Psoas muscle (tissue), 8 donors: ENCODE results near the gene MRPS5. TPM values are rescaled to one million over a fixed set of nuclear protein-coding genes. Genes with fewer than 3 reads are reported as not detected.

Experiments used
- ATAC-seq, 4 donors: fragments of 200-7000 bp; cut with Tn5 transposase; one replicate each; pipeline ENCODE4 v1.9.1; 2020; ENCODE audit warnings: moderate library complexity in 3 of 4, mild to moderate bottlenecking in 2 of 4
- DNase-seq, 2 donors: peaks; one replicate each; pipeline ENCODE4 v3.0.0-alpha.2; 2020
- H3K27ac ChIP-seq: fragments of 200-600 bp; one replicate; pipeline ENCODE4 v1.8.0; 2022
- H3K27me3 ChIP-seq, 3 donors: fragments of 200-600 bp in 1 of 3; one replicate each; pipeline versions ENCODE4 v1.6.1 to v1.8.0; 2013 to 2022; ENCODE audit warnings: low read length in 2 of 3, mild to moderate bottlenecking in 2 of 3, moderate library complexity in 1 of 3; ENCODE audit not compliant: insufficient read depth in 3 of 3
- H3K36me3 ChIP-seq, 2 donors: fragments of 200-600 bp in 1 of 2; one replicate each; pipeline versions ENCODE4 v1.6.1 to v1.8.0; 2013 to 2022; ENCODE audit warnings: low read depth in 1 of 2, mild to moderate bottlenecking in 1 of 2, moderate library complexity in 1 of 2; ENCODE audit not compliant: insufficient read depth in 1 of 2
- H3K4me1 ChIP-seq: fragments of 200-600 bp; one replicate; pipeline ENCODE4 v1.8.0; 2022
- H3K4me3 ChIP-seq: fragments of 200-600 bp; one replicate; pipeline ENCODE4 v1.8.0; 2022; ENCODE audit warnings: mild to moderate bottlenecking
- H3K9me3 ChIP-seq: fragments of 200-600 bp; one replicate; pipeline ENCODE4 v1.8.0; 2022
- CTCF ChIP-seq: fragments of 200-600 bp; IDR thresholded peaks from one replicate; pipeline ENCODE4 v1.8.0; 2022; ENCODE audit warnings: antibody characterized with exemption
- WGBS, 3 donors: extraction: QIAGEN DNeasy Blood & Tissue Kit; methylation state at CpG; one replicate each; pipeline versions ENCODE4 v1.1.6 to v1.1.7; 2013; 5-methylcytosine and 5-hydroxymethylcytosine counted together
- intact Hi-C, 2 donors: fragments of 100-400 bp; cut with DNase I; formaldehyde crosslinking; loops; one replicate each; pipeline versions ENCODE4 v1.11.0 to v1.14.2; 2022
- polyA plus RNA-seq, 3 donors: library from polyadenylated mRNA; stranded (reverse); fragments of 200-250 nt; gene quantifications; one replicate each; pipeline ENCODE4 v1.2.3, GENCODE V29; 2013
- total RNA-seq, 4 donors: library from RNA; stranded (reverse); fragmentation: NEBNext Ultra II Directional in 2 of 4; extraction: Animal tissue kit (Norgen Biotek cat#: 25700) in 2 of 4; gene quantifications; one replicate each; pipeline versions ENCODE4 v1.2.1 to v1.2.4, GENCODE V29; 2021 to 2023
- donor health status: healthy with polysubstance abuse.
- donor health status: DM: no; HTN: no; CAD: no; lungs with moderate emphysema.
- donor health status: Bipolar disorder and iron deficiency.
- donor health status: healthy.
- donor health status: DM: yes; HTN: yes; CAD: no.
- donor health status: DM: no; HTN: no; CAD: no.
- donor health status: DM: no; HTN: no; CAD: no.
- donor health status: DM: yes; HTN: yes; CAD: no.

Gene MRPS5
- total and polyA plus RNA-seq, 7 donors = 45.6 to 180 (median 79.0) TPM

DNA sequence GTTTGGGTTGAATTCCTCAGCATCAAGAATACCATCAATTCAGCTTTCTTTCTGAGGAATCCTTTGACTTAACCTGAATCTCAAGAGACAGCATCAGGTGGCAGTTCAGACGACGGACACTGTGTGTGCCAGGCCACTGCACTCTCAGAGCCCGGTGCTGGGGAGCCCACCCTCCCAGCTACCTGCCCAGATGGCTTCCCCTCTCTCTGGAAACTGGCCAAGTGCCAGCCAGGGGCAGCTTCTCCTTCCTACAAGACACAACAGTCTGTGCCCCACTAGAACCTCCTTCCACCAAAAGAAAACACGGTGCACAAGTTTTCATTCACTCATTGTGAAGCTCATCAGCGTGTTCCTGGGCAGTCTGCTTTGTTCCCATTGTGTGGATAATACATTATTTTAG lies 67.6 kb downstream of the MRPS5 start:
- Histone ChIP-seq H3K36me3 (no peaks in the 10 kb centered on the region), H3K27ac (no peak overlapping the region), H3K9me3 (no peaks in the 10 kb centered on the region), H3K4me1 (no peaks in the 10 kb centered on the region), H3K4me3 (no peak overlapping the region), H3K27me3 (peaks cover 0 to 12% (median 5%) of the 10 kb centered on the region in 3 donors)
- DNase-seq = peak in 1 of 2 donors; percentile 44
- WGBS, 3 donors = 57 to 61% (median 58%) methylated on average over 5 of the region's 5 CpGs
- ATAC-seq = no peak
- TF ChIP-seq CTCF = no peak
- intact Hi-C loops = no loop called here

DNA sequence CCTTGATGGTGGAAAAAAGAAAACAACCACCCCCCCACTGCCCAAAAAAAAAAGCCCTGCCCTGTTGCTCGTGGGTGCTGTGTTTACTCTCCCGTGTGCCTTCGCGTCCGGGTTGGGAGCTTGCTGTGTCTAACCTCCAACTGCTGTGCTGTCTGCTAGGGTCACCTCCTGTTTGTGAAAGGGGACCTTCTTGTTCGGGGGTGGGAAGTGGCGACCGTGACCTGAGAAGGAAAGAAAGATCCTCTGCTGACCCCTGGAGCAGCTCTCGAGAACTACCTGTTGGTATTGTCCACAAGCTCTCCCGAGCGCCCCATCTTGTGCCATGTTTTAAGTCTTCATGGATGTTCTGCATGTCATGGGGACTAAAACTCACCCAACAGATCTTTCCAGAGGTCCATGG lies 68.1 kb downstream of the MRPS5 start:
- peak in 1 of 2 donors; percentile 8 for DNase-seq
- H3K9me3 ChIP-seq = no peaks in the 10 kb centered on the region
- intact Hi-C loops = no loop called here
- H3K4me1 ChIP-seq = no peaks in the 10 kb centered on the region
- no peak overlapping the region for H3K27ac ChIP-seq
- peak; percentile 6 for TF ChIP-seq CTCF
- peaks cover 0 to 12% (median 5%) of the 10 kb centered on the region in 3 donors for H3K27me3 ChIP-seq
- no peaks in the 10 kb centered on the region for H3K36me3 ChIP-seq
- no peak overlapping the region for H3K4me3 ChIP-seq
- peak in 1 of 4 donors; percentile 35 for ATAC-seq
- WGBS, 3 donors = 47 to 56% (median 49%) methylated on average over 11 of the region's 11 CpGs

- Histone ChIP-seq H3K27me3 (peaks cover 0 to 12% (median 5%) of the 10 kb centered on the region in 3 donors), H3K36me3 (no peaks in the 10 kb centered on the region), H3K27ac (no peak overlapping the region), H3K4me3 (no peak overlapping the region), H3K4me1 (no peaks in the 10 kb centered on the region), H3K9me3 (no peaks in the 10 kb centered on the region)
- TF ChIP-seq CTCF = no peak
- intact Hi-C loops = no loop called here
- WGBS, 3 donors = 86 to 89% (median 86%) methylated on average over 13 of the region's 13 CpGs
- ATAC-seq (no peak), DNase-seq (peak in 1 of 2 donors; percentile 30)
Observed at GRCh38 chr2:95052804-95053479, 68.7 kb downstream of the MRPS5 start.

GRCh38 chr2:95052307-95052706 lies 69.3 kb downstream of the MRPS5 start:
- TF ChIP-seq CTCF = no peak
- no peaks in the 10 kb centered on the region for H3K36me3 ChIP-seq
- H3K4me3 ChIP-seq = no peak overlapping the region
- 66 to 69% (median 66%) methylated on average over 6 of the region's 6 CpGs for WGBS, 3 donors
- intact Hi-C loops = no loop called here
- H3K27ac ChIP-seq = no peak overlapping the region
- H3K4me1 ChIP-seq = no peaks in the 10 kb centered on the region
- H3K27me3 ChIP-seq = peaks cover 0 to 12% (median 5%) of the 10 kb centered on the region in 3 donors
- ATAC-seq = no peak
- H3K9me3 ChIP-seq = no peaks in the 10 kb centered on the region
- peak in 1 of 2 donors; percentile 36 for DNase-seq

DNA sequence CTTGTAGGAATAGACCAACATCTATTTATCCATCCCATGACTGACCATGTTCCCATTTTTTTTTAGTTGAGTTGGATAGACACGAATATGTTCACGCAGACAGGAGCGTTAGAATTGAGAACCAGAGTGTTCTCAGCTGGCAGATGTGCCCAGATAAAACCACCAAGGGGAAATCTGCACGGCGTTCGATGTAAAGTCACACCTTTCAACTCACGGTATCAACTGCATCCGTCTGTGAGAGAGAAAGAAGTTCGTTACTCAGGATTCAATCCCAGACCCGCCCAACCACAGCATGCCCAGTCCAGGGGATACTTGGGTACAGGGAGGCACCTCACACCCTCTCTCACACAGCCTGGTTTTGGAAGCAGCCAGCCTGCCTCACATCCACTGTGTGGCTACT lies 70.0 kb downstream of the MRPS5 start:
- DNase-seq (peak in 1 of 2 donors; percentile 12), ATAC-seq (no peak)
- H3K9me3 ChIP-seq = no peaks in the 10 kb centered on the region
- H3K27ac ChIP-seq = no peak overlapping the region
- H3K27me3 ChIP-seq = peaks cover 0 to 12% (median 5%) of the 10 kb centered on the region in 3 donors
- 81 to 92% (median 92%) methylated on average over 10 of the region's 10 CpGs for WGBS, 3 donors
- TF ChIP-seq CTCF = no peak
- H3K4me3 ChIP-seq = no peak overlapping the region
- no peaks in the 10 kb centered on the region for H3K36me3 ChIP-seq
- H3K4me1 ChIP-seq = no peaks in the 10 kb centered on the region
- intact Hi-C loops = no loop called here
